Tibial artery (tissue), 4 donors: Measurements from ENCODE around the gene INF2.

Experiments
- DNase-seq, 2 donors: peaks; one replicate each; pipeline ENCODE4 v3.0.0-alpha.2; 2019
- H3K27ac ChIP-seq, 2 donors: fragments of 200-600 bp; sonication (generic) in 1 of 2; 1 replicate in 1 of 2; 2 replicates in 1 of 2; pipeline ENCODE4 v1.5.1; 2018 to 2019; ENCODE audit warnings: mild to moderate bottlenecking in 1 of 2
- H3K27me3 ChIP-seq, 2 donors: fragments of 200-600 bp; sonication (generic) in 1 of 2; one replicate each; pipeline versions ENCODE4 v1.5.1 to v1.6.0; 2016 to 2019
- H3K36me3 ChIP-seq, 3 donors: fragments of 200-600 bp; sonication (generic) in 2 of 3; one replicate each; pipeline ENCODE4 v1.5.1; 2016 to 2019; ENCODE audit warnings: mild to moderate bottlenecking in 2 of 3
- H3K4me1 ChIP-seq, 4 donors: fragments of 200-600 bp; sonication (generic) in 2 of 4; 1 replicate in 3 of 4; 2 replicates in 1 of 4; pipeline ENCODE4 v1.5.1; 2016 to 2019
- H3K4me3 ChIP-seq, 2 donors: fragments of 200-600 bp; sonication (generic) in 1 of 2; 1 replicate in 1 of 2; 2 replicates in 1 of 2; pipeline ENCODE4 v1.5.1; 2018 to 2019; ENCODE audit warnings: mild to moderate bottlenecking in 2 of 2
- H3K9me3 ChIP-seq, 3 donors: fragments of 200-600 bp; sonication (generic) in 1 of 3; one replicate each; pipeline ENCODE4 v1.5.1; 2016 to 2019
- intact Hi-C: fragments of 100-400 bp; cut with DNase I; formaldehyde crosslinking; loops from one replicate; pipeline ENCODE4 v1.15.0; 2023; ENCODE audit warnings: low total_unique reads
- TF ChIP-seq, protein P1 (sequence below), 2 experiments: fragments of 200-600 bp in 1 of 2; fragments of 450-650 bp in 1 of 2; IDR thresholded peaks; one replicate each; pipeline ENCODE4 v1.5.1; 2017 to 2019; ENCODE audit warnings: antibody characterized with exemption in 2 of 2, mild to moderate bottlenecking in 1 of 2, moderate library complexity in 1 of 2

INF2 gene

DNA sequence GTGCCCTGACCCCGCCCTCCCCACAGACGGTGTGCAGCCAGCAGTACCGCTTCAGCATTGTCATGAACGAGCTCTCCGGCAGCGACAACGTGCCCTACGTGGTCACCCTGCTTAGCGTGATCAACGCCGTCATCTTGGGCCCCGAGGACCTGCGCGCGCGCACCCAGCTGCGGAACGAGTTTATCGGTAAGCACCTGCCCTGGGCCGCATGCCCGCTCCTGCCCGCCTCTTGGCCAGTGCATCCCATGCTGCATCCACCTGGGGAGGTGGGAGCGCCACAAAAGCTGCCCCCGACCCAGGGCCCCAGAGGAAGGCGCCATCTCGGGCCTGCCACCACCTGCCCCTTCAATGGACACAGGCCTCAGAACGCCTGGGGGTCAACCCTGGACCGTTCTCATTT lies 13.9 kb downstream of the INF2 start:
- no peak for DNase-seq
- intact Hi-C loops = no loop called here
- Histone ChIP-seq H3K9me3 (no peaks in the 10 kb centered on the region), H3K27ac (no peak overlapping the region), H3K36me3 (peaks cover 34 to 63% (median 57%) of the 10 kb centered on the region in 3 donors), H3K27me3 (no peaks in the 10 kb centered on the region), H3K4me3 (no peak overlapping the region), H3K4me1 (peaks cover 0 to 44% (median 34%) of the 10 kb centered on the region in 4 donors)
- TF ChIP-seq, protein P1, sequence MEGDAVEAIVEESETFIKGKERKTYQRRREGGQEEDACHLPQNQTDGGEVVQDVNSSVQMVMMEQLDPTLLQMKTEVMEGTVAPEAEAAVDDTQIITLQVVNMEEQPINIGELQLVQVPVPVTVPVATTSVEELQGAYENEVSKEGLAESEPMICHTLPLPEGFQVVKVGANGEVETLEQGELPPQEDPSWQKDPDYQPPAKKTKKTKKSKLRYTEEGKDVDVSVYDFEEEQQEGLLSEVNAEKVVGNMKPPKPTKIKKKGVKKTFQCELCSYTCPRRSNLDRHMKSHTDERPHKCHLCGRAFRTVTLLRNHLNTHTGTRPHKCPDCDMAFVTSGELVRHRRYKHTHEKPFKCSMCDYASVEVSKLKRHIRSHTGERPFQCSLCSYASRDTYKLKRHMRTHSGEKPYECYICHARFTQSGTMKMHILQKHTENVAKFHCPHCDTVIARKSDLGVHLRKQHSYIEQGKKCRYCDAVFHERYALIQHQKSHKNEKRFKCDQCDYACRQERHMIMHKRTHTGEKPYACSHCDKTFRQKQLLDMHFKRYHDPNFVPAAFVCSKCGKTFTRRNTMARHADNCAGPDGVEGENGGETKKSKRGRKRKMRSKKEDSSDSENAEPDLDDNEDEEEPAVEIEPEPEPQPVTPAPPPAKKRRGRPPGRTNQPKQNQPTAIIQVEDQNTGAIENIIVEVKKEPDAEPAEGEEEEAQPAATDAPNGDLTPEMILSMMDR (IDR thresholded peaks at IDR 0.05) = no peak

DNA sequence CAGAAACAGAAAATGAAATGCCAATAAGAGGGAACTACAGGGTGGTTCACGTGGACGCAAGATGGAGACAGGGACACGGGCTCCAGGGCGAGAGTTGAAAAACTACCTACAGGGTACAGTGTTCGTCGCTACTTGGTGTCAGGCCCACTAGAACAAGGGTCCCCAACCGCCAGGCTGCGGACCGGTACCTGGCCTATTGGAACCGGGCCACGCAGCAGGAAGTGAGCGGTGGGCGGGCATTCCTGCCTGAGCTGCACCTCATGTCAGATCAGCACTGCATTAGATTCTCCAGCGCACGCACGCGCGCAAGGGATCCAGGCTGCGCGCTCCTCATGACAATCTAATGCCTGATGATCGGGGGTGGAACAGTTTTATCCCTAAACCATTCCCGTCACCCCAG lies 14.8 kb downstream of the INF2 start:
- intact Hi-C loops = no loop called here
- H3K36me3 ChIP-seq = peaks cover 37 to 63% (median 61%) of the 10 kb centered on the region in 3 donors
- H3K4me3 ChIP-seq = no peak overlapping the region
- H3K9me3 ChIP-seq = no peaks in the 10 kb centered on the region
- no peak overlapping the region for H3K27ac ChIP-seq
- H3K27me3 ChIP-seq = no peaks in the 10 kb centered on the region
- H3K4me1 ChIP-seq = peaks cover 0 to 40% (median 27%) of the 10 kb centered on the region in 4 donors
- no peak for DNase-seq
- TF ChIP-seq, protein P1 (IDR thresholded peaks at IDR 0.05) = no peak

DNA sequence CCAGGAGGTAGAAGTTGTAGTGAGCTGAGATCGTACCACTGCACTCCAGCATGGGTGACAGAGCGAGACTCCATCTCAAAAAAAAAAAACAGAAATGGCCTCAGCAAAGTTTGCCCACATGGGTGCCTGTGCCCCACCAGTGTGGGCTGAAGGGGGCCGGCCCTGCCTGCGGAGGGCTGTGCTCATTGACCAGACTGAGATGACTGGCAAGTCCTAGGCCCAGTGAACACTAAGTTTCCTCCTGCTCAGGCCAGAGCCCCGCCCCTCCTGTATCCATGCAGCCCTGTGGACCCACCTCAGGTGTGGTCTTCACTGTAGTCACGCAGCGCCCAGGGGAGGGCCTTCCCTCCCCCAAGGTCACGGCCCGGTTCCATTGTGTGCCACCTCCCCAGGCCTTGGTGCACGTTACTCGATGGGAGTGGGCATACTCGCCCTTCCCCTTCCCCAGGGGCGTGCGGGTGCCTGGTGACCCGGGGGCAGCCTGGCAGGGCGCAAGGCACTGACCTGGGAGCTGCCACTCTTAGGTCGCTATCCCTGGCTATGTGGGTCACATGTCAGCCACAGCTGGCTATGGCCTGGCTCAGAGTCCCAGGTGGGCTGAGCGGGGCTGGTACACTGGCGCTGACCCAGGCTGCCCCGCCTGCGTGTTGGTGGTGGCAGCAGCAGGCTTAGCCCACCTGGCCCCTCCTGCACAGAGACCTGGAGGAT lies 16.1 kb downstream of the INF2 start:
- intact Hi-C loops = loop anchor here (5.0 kb wide), 1 partner anchor 38 kb away; no protein-coding TSS in a partner anchor
- no peaks in the 10 kb centered on the region for H3K27me3 ChIP-seq
- peaks cover 0 to 27% (median 16%) of the 10 kb centered on the region in 4 donors for H3K4me1 ChIP-seq
- H3K9me3 ChIP-seq = no peaks in the 10 kb centered on the region
- H3K27ac ChIP-seq = no peak overlapping the region
- no peak overlapping the region for H3K4me3 ChIP-seq
- DNase-seq = no peak
- H3K36me3 ChIP-seq = peaks cover 47 to 76% (median 73%) of the 10 kb centered on the region in 3 donors
- TF ChIP-seq, protein P1 (IDR thresholded peaks at IDR 0.05) = no peak

DNA sequence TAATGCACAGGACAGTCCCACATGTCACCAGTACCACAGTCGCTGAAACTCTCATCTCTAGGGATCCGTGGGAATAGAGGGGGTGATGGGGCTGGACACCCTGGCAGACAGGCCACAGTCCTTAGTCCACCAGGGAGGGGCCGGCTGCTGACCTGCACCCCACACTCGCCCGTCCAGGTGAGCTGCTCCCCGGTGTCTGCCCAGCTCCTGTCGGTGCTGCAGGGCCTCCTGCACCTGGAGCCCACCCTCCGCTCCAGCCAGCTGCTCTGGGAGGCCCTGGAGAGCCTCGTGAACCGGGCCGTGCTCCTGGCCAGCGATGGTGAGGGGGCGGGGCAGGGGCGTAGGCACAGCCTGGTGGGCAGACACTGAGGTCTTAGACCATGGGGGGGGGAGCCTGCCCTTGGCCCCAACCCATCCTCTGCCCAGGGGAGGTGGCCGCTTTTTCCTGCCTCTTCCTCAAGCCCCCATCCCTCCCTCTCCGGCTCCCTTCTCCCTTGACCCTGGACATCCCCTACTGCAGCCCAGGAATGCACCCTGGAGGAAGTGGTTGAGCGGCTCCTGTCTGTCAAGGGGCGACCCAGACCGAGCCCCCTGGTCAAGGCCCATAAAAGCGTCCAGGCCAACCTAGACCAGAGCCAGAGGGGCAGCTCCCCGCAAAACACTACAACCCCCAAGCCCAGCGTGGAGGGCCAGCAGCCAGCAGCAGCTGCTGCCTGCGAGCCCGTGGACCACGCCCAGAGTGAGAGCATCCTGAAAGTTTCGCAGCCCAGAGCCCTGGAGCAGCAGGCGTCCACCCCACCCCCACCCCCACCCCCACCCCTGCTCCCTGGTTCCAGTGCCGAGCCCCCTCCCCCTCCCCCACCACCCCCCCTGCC lies 17.6 kb downstream of the INF2 start:
- Histone ChIP-seq H3K27me3 (no peaks in the 10 kb centered on the region), H3K36me3 (peaks cover 54 to 80% (median 77%) of the 10 kb centered on the region in 3 donors), H3K4me3 (no peak overlapping the region), H3K9me3 (no peaks in the 10 kb centered on the region), H3K27ac (no peak overlapping the region), H3K4me1 (peaks cover 0 to 14% (median 7%) of the 10 kb centered on the region in 4 donors)
- TF ChIP-seq, protein P1 (IDR thresholded peaks at IDR 0.05) = no peak
- intact Hi-C loops = loop anchor here (5.0 kb wide), 1 partner anchor 40 kb away; no protein-coding TSS in a partner anchor
- no peak for DNase-seq

DNA sequence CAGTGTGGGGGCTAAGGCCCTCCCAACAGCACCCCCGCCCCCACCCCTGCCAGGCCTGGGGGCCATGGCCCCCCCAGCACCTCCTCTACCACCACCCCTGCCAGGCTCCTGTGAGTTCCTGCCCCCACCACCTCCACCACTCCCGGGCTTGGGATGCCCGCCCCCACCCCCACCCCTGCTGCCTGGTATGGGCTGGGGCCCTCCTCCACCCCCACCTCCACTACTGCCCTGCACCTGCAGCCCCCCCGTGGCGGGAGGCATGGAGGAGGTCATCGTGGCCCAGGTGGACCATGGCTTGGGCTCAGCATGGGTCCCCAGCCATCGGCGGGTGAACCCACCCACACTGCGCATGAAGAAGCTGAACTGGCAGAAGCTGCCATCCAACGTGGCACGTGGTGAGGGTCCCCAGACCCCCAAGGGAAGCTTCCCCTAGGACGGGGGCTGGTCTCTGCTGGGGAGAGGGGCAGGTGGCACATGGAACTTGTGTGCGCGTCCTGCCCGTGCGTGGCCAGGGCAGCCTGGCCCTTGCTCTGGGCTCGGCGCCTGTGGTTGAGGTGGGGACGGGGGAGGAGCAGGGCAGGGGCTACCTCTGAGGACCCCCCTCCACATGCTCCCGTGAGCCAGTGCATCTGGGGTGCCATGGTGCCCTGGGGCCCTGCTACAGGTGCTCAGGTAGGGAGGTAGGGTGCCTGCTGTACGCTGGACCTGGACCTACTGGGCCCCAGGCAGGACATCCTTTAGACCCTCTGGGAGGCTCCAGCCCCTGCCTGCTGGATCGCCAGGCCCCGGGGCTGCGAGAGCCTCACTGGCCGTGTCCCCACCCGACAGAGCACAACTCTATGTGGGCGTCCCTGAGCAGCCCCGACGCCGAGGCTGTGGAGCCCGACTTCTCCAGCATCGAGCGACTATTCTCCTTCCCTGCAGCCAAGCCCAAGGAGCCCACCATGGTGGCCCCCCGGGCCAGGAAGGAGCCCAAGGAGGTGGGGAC lies 18.5 kb downstream of the INF2 start:
- DNase-seq = no peak
- Histone ChIP-seq H3K36me3 (peaks cover 56 to 80% (median 77%) of the 10 kb centered on the region in 3 donors), H3K4me3 (no peak overlapping the region), H3K27ac (peak overlapping the region; percentile 54 to 55), H3K4me1 (peaks cover 0 to 8% (median 4%) of the 10 kb centered on the region in 4 donors), H3K27me3 (no peaks in the 10 kb centered on the region), H3K9me3 (no peaks in the 10 kb centered on the region)
- intact Hi-C loops = loop anchor here (1.0 to 5.0 kb wide), 2 partner anchors 41 to 58 kb away; no protein-coding TSS in a partner anchor
- TF ChIP-seq, protein P1 (IDR thresholded peaks at IDR 0.05) = no peak
